Glomerular visceral epithelial cell (primary cell): ENCODE data around the gene COX8A.
"Not testable (repeated sequence)": the region's sequence is repeated elsewhere in the genome, so short reads cannot be mapped to it uniquely, and the experiment has no call there.

Experiments used
- DNase-seq: peaks from one replicate; pipeline ENCODE4 v3.0.0-alpha.2; 2016; ENCODE audit errors: extremely low spot score

The COX8A gene

GRCh38 chr11:63974259-63975143 is at the start of gene COX8A:
Gene COX8A (plus strand): TSS chr11:63974620. CDS start chr11:63974681, 61 bp downstream.
- peak; percentile 99 for DNase-seq

- DNase-seq = no peak
Measured at GRCh38 chr11:63929616-63930015, 44.8 kb upstream of the COX8A start.

- no peak for DNase-seq
Measured at GRCh38 chr11:63931045-63931444, 43.4 kb upstream of the COX8A start.

- no peak for DNase-seq
Measured at GRCh38 chr11:63931876-63932275, 42.5 kb upstream of the COX8A start.

- DNase-seq = no peak
Measured at GRCh38 chr11:63933459-63933858, 41.0 kb upstream of the COX8A start.

- no peak for DNase-seq
Measured at GRCh38 chr11:63937713-63938478, 36.5 kb upstream of the COX8A start.

- peak; percentile 99 for DNase-seq
Measured at GRCh38 chr11:63938479-63939396, 35.7 kb upstream of the COX8A start, which contains the start of gene NAA40. Gene NAA40 (plus strand): TSS chr11:63939002. CDS start chr11:63939097, 95 bp downstream.

GRCh38 chr11:63939397-63939891 is 35.0 kb upstream of the COX8A start:
- no peak for DNase-seq

- DNase-seq = no peak
Measured at GRCh38 chr11:63940786-63941185, 33.6 kb upstream of the COX8A start.

GRCh38 chr11:63941901-63942300 is 32.5 kb upstream of the COX8A start:
- no peak for DNase-seq

GRCh38 chr11:63942803-63943202 is 31.6 kb upstream of the COX8A start:
- no peak for DNase-seq

- DNase-seq = no peak
Measured at GRCh38 chr11:63944987-63945386, 29.4 kb upstream of the COX8A start.

- peak; percentile 70 for DNase-seq
Measured at GRCh38 chr11:63945477-63946163, 28.8 kb upstream of the COX8A start.

- no peak for DNase-seq
Measured at GRCh38 chr11:63951779-63952536, 22.5 kb upstream of the COX8A start.

GRCh38 chr11:63952570-63952969 is 21.9 kb upstream of the COX8A start:
- no peak for DNase-seq

GRCh38 chr11:63958008-63958407 is 16.4 kb upstream of the COX8A start:
- no peak for DNase-seq

- DNase-seq = no peak
Measured at GRCh38 chr11:63961608-63962412, 12.6 kb upstream of the COX8A start.

- DNase-seq = not testable (repeated sequence)
Measured at GRCh38 chr11:63963895-63964294, 10.5 kb upstream of the COX8A start.

- no peak for DNase-seq
Measured at GRCh38 chr11:63966444-63966843, 8.0 kb upstream of the COX8A start.
